Fibroblast of skin of left quadriceps (primary cell): ENCODE data around the gene VCL.
"Not testable (repeated sequence)": the region's sequence is repeated elsewhere in the genome, so short reads cannot be mapped to it uniquely, and the experiment has no call there.

ENCODE experiments used
- DNase-seq, 2 experiments: peaks; one replicate each; pipeline ENCODE4 v3.0.0-alpha.2; 2013; ENCODE audit warnings: low read depth in 2 of 2

Gene VCL

DNA sequence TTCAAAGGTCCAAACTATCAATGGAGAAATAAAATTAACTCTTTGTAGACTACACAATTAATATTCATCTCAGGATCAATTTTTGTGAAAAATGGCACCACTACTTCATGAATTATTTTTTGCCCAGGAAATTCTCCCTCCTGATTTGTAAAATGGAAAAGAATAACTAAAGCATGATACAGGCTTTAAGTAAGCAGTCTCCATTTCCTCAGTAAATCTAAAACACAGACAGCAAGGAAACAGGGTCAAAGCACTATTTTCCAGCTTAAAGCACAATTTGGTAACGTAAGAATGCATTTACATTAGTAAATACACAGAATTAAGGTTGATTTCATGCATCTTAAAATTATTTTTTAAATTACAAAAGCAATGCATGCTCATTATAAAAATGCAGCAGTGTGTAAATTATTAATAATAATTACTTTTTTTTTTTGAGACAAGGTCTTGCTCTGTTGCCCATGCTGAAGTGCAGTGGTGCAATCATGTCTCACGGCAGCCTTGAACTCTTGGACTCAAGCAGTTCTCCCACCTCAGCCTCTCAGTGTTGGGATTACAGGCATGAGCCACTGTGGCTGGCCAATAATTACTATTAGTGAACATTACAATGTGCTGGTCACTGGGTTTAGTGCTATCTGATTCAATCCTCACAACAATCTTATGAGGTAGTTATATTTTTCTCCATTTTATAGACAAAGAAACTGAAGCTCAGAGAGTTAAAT, 26.1 kb upstream of the VCL start:
- DNase-seq = no peak

DNA sequence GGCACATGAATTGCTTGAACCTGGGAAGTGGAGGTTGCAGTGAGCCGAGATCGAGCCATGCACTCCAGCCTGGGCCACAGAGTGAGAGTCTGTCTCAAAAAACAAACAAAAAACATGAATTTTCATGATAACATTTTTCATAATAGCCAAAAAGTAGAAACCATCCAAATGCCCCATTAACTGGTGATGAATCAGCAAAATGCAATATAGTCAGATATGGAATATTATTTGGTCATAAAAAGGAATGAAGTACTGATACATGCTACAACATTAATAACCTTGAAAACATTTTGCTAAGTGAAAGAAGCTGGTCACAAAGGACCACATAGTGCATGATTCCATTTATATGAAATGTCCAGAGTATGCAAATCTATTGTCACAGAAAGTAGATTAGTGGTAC, 24.5 kb upstream of the VCL start:
- DNase-seq = no peak

DNA sequence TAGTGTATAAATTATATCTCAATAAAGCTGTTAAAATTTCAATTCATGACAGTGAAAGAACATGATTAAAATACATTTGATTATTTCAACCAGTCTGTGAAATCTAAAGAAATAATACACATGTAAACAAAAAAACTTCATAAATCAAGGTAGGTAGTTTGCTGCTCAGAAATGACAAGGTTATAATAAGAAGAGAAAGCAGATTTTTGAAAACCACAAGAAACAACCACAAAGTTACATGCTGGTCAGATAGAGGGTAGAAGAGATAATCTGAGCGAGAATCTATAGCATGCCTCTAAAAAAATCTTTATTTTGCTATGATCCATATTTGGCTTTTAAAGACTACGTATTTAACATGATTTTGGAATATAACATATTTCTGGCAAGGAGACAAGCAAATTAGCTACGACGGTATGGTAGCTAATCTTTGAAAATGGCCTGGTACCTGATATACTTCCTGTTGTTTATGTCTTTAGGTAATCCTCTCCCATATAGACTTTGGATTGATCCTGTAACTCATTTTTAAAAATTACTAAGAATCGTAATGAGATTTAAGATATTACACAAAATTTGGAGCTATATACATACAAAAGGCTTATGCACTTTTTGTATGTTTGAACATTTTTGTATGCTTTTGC, 23.5 kb upstream of the VCL start:
- no peak for DNase-seq

DNA sequence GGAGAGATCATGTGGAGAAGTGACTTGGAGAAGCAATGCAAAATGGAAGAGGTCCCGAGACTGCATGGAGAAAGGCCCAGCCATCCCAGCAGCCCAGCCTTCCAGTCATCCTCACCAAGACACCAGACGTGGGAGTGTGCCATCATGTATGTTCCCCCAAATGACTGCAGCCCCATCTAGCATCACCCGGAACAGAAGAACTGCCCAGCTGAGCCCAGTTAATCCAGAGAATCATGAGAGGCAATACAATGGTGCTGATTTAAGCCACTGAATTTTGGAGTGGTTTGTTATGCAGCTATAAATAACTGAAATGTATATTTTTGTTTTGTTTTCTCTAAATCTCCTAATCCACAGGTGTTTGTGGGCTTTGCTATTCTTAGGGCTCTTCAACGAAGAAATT, 22.5 kb upstream of the VCL start:
- DNase-seq = no peak

DNA sequence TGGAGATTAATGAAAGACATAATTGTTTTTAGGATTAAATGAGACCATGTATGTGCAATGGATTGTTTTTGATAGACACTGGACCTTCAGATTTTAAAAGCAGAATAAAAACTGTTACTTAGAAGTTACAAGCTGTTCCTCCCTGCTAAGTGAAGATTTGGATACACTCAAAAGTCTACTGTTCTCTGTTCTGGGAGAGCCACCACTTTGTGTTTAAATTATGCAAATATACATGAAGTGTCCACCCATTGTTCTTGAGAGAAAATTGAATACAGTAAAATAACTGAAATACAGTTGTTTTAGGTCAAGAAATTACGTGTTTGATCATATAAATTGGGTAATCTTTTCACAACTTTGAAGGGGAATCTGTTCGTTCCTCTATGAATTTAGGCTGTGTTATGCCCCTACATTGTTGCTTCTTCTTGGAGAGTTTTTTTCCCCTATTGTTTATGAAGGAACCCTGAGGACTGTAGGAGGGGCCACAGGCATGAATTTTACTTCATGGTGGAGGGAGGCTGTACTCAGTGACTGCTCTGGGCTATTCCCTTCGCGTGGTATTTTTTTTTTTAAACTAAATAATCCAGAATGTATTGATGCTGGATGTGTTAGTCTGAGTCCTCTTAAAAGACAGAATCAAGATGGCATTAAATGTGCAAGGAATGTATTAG, 18.6 kb upstream of the VCL start:
- DNase-seq = no peak

DNA sequence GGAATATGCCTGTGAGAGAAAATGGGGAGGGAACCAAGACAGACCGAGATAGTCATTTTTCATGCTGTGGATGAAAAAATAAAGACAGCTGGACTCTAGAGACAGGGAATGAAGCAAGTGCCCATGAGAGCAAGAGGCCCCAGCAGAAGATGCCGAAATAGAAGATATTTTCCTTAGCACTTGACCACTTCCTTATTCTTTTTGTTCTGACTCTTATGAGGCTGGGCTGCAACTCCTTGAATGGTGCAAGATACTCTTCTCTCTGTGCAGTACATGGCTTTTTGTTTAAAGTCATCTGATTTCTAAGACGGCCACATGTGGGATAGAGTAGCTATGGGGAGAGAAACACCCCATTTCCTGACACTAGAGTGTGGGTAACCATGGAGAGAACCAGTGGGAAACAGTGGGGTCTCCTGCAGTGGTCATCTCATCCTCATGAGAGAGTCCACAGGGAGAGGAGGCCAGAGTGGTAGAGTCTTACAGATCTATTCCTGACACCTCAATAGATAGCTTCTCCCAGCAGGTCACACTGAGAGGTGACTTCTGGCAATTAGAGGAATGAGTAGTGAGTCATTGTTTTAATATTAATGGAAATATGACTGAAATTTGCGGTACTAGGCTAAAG, 18.0 kb upstream of the VCL start:
- no peak for DNase-seq

DNA sequence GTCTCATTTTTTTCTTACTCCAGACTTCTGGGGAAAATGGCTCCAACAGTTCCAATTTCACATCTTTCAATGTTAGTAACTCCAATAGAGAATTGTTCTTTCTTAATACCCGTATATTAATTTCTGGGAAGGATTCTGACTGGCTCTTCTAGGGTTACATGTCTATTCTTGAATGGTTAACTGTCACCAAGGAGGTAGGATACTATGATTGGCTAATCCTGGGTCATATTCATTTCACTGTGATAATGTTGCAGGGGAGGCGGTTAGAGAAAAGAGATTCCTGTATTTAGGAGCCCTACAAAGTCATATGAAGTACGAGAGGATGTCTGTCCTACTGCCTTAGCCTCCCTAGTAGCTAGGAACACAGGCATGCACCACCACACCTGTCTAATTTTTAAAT, 16.1 kb upstream of the VCL start:
- no peak for DNase-seq

DNA sequence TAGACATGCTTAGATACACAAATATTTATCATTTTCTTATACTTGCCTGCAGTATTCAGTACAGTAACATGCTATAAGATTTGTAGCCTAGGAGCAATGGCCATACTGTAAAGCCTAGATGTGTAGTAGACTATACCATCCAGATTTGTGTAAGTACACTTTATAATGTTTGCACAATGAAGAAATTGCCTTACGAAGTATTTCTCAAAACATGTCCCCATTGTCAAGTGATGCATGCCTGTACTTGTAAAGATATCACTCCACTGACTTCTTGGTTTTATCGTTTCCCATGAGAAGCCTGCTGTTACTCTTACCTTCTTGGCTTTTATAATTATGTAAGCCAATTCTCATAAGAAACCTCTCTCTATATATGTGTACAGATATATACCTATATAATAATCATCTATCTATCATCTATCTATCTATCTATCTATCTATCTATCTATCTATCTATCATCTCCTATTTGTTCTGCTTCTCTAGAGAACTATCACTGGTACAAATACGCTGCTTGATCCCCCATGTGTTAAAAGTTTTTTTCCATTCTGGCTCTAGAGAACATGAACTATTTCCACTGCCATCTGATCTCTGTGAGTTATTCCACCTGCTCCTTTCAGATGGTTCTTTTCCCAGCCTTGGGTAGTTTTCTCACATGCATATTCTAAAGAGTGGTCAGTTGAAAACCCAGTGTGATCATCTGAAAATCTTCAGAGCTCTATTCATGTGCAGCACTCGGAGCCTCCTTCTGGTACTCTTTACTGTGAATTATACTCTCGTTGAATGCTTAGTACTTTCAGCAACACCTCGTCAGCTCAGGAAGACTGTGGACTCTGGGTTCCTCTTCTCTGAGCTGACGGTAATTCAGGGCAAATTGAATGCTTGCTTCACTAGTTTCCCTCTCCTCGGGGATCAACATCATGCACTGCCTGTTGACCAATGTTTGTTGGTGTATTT, 14.5 kb upstream of the VCL start:
- no peak for DNase-seq

DNA sequence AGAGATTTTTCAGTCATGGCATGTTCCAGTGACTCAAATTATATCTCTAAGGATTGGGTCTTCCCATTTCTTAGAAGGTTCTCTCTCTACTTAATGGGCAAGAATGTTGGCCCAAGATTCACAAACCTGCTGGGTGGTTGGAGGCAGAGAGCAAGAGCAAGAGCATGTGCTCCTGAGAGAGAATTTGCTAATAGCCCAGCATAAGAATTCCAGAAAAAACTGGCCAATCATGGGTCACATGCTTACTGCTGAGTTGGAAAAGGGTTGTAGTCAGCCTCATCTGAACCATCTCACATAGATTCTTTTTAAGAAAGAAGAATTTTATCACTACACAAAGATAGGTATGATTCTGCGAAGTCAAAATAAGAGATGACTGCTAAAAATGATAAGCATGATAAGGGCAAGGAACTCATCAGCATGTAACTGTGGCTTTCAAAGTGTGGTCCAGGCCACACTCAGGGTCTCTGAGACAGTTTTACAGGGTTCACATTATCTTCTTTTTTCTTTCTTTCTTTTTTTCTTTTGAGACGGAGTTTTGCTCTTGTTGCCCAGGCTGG, 8.2 kb upstream of the VCL start:
- no peak for DNase-seq

DNA sequence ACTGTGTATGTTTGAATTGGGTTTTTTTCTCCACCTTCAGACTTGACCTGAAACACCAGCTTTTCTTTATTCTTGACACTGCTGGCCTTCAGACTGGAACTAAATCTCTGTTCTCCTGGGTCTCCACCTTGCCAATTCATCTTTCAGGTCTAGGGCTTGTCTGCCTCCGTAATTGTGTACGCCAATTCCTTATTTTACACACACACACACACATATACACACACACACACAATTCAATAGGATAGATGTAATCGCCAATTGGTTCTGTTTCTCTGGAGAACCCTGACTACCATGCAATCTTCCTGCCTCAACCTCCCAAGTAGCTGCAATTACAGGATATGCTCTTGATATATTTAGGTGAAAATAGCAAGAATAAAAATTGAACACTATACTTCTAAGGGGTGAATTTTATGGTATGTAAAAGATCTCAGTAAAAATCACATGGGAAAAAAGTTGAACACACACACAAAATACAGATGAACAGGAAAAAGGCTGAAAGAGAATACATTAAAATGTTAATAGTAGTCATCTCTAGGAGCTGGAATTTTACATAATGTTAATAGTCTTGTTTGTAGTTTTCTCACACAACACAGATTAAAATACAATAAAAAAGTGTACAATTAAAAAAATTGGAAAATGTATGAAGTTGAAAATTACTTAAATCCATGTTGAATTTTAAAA, 6.6 kb upstream of the VCL start:
- DNase-seq = no peak

DNA sequence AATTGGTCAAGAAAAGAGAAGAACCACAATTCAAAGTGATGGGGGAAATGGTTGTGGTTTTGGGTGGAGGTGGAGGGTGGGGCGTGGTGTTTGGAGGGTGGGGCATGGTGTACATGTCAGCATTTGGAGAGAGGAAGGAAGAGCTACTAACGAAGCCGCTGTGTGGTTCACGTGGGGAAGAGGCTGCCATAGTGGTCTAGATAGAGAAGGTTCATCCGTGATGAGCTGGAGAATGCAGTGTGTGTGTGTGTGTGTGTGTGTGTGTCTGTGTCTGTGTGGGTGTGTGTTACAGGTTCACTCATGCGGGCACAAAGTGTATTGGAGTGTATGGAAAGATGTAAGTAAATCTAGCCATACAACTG, 6.1 kb upstream of the VCL start:
- no peak for DNase-seq

DNA sequence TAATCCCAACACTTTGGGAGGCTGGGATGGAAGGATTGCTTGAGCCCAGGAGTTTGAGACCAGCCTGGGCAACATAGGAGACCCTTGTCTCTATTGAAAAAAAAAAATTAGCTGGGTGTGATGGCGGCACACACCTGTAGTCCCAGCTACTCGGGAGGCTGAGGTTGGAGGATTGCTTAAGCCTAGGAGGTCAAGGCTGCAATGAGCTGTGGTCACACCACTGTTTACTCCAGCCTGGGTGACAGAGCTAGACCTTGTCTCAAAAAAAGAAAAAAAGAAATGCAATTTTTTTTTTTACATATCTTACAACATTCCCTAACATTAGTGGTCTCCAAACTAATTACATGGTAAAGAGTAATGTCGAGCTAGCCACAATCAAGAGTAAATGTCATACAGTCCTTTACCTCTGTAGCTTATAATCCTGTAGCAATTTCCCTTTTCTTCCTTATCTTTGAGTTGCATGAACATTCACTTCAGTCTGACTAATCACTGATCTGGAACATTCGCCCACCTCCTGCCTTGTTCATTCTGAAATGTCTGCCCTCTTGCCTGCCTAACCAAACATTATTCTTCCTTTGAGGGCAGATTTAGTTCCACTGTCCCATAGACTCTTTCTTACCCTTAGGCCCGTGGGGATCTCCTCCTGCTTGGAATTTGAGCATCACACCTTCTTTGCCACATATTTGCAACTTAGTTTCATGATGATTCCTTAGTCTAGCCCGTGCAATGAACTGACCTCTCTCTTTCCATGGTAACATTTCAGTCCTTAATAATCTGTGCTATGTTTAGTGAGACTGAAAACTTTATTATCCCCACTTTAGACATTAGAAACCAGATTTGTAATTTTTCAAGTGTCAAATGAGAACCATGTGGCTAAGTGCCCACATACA, 4.8 kb upstream of the VCL start:
- DNase-seq = no peak

DNA sequence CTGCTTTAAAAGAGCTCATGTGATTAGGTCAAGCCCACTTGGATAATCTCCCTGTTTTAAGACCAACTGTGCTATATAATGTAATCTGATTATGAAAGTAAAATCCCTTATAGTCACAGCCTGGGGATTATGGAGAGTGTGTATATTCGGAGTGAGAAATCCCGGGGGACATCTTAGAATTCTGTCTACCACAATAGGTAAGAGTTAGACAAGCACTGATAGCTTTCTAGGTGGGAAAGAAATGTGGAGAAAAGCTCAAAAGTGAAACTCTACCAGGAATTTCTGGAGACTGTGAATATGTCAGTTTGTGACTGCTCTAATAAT, 2.9 kb upstream of the VCL start:
- DNase-seq = no peak

DNA sequence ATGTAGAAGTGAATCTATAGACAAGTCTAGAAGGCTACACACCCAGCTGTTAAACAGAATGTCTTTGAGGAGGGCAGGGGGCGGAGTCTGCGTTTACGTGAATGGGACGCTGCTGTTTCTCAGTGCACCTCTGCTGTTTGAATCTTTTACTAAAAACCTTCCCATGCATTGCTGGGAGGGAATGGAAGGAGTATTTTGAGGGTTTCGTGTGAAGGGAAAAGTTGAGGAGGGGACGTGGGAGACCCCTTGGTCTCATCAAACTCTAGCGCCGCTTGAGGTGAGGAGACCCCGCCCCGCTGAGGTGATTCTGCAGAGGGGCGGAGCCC, 492 bp upstream of the VCL start:
- DNase-seq = peak in 1 of 2 experiments; percentile 42

DNA sequence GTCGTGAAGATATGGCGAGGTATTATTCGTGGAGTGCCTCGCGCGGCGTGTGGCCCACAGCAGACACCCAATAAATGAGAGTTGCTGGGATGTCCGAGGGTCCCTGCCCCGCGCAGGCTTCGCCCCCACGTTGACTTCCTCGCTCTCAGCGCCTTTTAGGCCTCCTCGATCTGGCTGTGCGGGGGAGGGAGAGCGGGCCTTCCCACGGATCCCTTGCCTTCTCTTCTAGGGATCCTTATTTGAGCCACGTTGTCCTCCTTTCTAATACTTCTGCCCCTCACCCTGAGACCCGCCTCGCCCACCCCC, 660 bp downstream of the VCL start:
- no peak for DNase-seq

DNA sequence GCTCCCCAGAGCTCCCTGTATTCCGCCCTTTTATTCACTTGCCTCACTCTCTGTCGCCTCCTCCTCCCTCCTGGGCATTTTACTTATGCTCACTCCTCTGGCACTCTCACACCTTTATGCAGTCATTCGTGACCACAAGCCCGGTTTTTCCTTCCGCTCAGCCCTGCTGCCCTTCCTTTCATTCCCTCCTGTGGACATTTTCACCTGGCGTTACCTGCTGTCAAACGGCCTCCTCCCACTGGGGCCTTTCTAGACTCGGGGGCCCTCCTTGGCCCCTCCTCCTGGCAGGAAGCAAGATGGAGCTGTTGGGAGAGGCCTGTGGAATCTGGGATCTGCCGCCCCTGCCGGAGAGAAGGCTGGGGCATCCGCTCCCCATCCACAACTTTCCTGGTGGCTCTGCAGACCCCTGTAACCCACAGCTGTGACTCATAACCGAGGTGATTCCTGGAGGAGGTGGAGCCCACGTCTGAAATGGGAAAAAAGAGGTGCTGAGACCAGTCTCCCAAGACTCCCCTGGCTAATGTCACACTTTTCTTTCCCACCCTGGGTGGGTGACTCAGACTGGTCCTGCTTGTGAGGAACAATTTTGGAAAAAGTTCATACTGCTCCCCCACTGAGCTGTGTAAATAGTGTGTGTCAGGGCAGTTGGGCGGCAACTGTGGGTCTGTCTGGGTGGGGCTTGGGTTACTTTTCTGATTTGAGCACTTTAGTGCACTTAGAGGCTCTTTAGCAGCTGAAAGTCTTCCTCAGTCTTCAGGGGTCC, 1.2 kb downstream of the VCL start:
- peak; percentile 65 to 70 for DNase-seq

DNA sequence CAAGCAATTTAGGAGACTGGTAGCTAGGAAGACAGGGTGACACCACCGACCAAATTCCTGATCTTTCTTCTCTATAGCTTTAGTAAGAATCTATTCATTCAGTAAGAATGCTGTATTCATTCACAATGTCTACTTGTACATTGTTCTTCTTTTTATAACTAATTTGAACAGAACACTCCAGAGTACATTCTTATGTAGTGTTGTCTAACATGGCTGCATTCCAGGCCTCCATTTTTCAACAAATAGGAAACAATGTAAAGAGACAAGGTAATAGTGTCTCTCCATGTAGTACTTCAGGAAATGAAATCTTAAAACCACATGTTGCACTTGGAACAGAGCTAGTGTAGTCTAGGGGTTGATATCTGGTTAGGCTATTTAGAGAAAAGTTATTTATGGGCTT, 1.8 kb downstream of the VCL start:
- peak in 1 of 2 experiments; percentile 59 for DNase-seq

DNA sequence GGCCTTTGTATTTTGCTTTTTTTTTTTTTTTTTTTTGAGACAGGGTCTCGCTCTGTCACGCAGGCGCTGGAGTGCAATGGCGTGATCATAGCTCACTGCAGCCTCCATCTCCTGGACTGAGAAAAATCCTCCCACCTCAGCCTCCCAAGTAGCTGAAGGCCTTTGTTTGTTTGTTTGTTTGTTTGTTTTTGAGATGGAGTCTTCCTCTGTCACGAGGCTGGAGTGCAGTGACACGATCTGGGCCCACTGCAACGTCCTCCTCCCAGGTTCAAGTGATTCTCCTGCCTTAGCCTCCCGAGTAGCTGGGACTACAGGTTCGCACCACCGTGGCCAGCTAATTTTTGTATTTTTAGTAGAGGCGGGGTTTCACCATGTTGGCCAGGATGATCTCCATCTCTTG, 2.3 kb downstream of the VCL start:
- not testable (repeated sequence) for DNase-seq

DNA sequence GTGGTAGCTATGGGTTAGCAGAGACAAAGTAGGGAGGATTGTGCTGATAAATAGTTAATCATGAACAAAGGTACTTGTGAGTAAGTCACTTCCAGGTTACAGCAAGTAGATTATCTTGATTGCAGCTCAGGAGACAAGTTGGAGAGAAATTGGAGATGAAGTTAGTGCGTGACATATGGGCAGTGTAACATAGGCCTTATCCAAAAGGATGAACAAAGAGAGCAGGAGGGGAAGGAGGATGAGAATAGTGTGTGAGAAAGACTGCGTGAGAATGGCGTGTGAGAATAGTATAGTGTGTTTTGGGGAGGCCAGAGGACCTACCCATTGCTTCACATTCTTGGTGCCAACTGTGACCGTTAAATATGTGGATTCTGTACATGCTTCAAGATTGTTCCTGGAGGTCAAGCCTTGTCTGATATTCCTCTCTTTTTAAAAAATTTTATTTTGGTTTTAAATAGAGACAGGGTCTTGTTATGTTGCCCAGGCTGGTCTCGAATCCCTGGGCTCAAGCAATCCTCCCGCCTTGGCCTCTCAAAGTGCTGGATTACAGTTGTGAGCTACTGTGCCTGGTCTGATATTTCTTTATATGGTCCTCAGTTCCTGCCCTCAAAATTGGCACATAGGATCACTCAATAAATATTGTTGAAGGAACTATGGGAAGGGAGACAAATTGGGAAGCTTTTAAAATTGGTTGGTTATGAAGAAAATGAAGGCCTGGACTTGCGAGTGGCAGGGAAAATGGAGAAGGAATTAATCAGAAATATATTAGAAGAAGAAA, 3.2 kb downstream of the VCL start:
- no peak for DNase-seq
